Measurements from ENCODE around the gene SLC16A12. TPM values are rescaled to one million over a fixed set of nuclear protein-coding genes. Genes with fewer than 3 reads are reported as not detected.
A peak's percentile ranks its signal among the peaks of the same experiment; 100 is the strongest.

The SLC16A12 gene
- total RNA-seq, 1 donor, result under 0.01 TPM

- H4K20me1 ChIP-seq (ENCODE audit: insufficient read depth, low read length), result no peaks in the 10 kb centered on the region
- no peak for DNase-seq (ENCODE audit: insufficient read length, low spot score, missing footprints)
- no peak for TF ChIP-seq CTCF (IDR thresholded peaks at IDR 0.05; ENCODE audit: extremely low read depth, low read depth, low read length)
- peak overlapping the region; percentile 43 for H2AFZ ChIP-seq (ENCODE audit: low read length)
- H3K4me2 ChIP-seq (ENCODE audit: insufficient read depth, low read length), result no peak overlapping the region
- no peak overlapping the region for H3K4me3 ChIP-seq (ENCODE audit: insufficient read depth, low read length)
- H3K27ac ChIP-seq (ENCODE audit: low read depth, low read length), result peak overlapping the region; percentile 98
- no peaks in the 10 kb centered on the region for H3K79me2 ChIP-seq (ENCODE audit: insufficient read depth, low read length)
- H3K36me3 ChIP-seq (ENCODE audit: insufficient read depth, low read length), result no peaks in the 10 kb centered on the region
- peaks cover 53% of the 10 kb centered on the region for H3K4me1 ChIP-seq (ENCODE audit: insufficient read depth, low read length)
- H3K9me3 ChIP-seq (ENCODE audit: low read depth, low read length), result no peaks in the 10 kb centered on the region
- no peaks in the 10 kb centered on the region for H3K27me3 ChIP-seq (ENCODE audit: insufficient read depth, low read length)
These were observed 17.3 kb downstream of the SLC16A12 start for GRCh38 chr10:89518108-89518507.

GRCh38 chr10:89516149-89516832 lies 19.1 kb downstream of the SLC16A12 start:
- Histone ChIP-seq H3K4me2 (ENCODE audit: insufficient read depth, low read length) (peak overlapping the region; percentile 75), H3K4me3 (ENCODE audit: insufficient read depth, low read length) (peak overlapping the region; percentile 48), H2AFZ (ENCODE audit: low read length) (no peak overlapping the region), H3K79me2 (ENCODE audit: insufficient read depth, low read length) (no peaks in the 10 kb centered on the region), H3K27me3 (ENCODE audit: insufficient read depth, low read length) (no peaks in the 10 kb centered on the region), H4K20me1 (ENCODE audit: insufficient read depth, low read length) (no peaks in the 10 kb centered on the region), H3K36me3 (ENCODE audit: insufficient read depth, low read length) (no peaks in the 10 kb centered on the region), H3K4me1 (ENCODE audit: insufficient read depth, low read length) (peaks cover 45% of the 10 kb centered on the region), H3K27ac (ENCODE audit: low read depth, low read length) (peak overlapping the region; percentile 98), H3K9me3 (ENCODE audit: low read depth, low read length) (no peaks in the 10 kb centered on the region)
- TF ChIP-seq CTCF (IDR thresholded peaks at IDR 0.05; ENCODE audit: extremely low read depth, low read depth, low read length), result no peak
- no peak for DNase-seq (ENCODE audit: insufficient read length, low spot score, missing footprints)

GRCh38 chr10:89515031-89515841 lies 20.2 kb downstream of the SLC16A12 start:
- H3K4me2 ChIP-seq (ENCODE audit: insufficient read depth, low read length), result peak overlapping the region; percentile 75
- DNase-seq (ENCODE audit: insufficient read length, low spot score, missing footprints), result peak; percentile 89
- no peaks in the 10 kb centered on the region for H4K20me1 ChIP-seq (ENCODE audit: insufficient read depth, low read length)
- peak overlapping the region; percentile 26 for H2AFZ ChIP-seq (ENCODE audit: low read length)
- H3K27ac ChIP-seq (ENCODE audit: low read depth, low read length), result peak overlapping the region; percentile 98
- no peaks in the 10 kb centered on the region for H3K27me3 ChIP-seq (ENCODE audit: insufficient read depth, low read length)
- H3K79me2 ChIP-seq (ENCODE audit: insufficient read depth, low read length), result no peaks in the 10 kb centered on the region
- H3K4me3 ChIP-seq (ENCODE audit: insufficient read depth, low read length), result peak overlapping the region; percentile 48
- H3K36me3 ChIP-seq (ENCODE audit: insufficient read depth, low read length), result no peaks in the 10 kb centered on the region
- H3K4me1 ChIP-seq (ENCODE audit: insufficient read depth, low read length), result peaks cover 45% of the 10 kb centered on the region
- H3K9me3 ChIP-seq (ENCODE audit: low read depth, low read length), result no peaks in the 10 kb centered on the region
- TF ChIP-seq CTCF (IDR thresholded peaks at IDR 0.05; ENCODE audit: extremely low read depth, low read depth, low read length), result no peak

- Histone ChIP-seq H3K4me1 (ENCODE audit: insufficient read depth, low read length) (peaks cover 30% of the 10 kb centered on the region), H3K27ac (ENCODE audit: low read depth, low read length) (no peak overlapping the region), H3K9me3 (ENCODE audit: low read depth, low read length) (no peaks in the 10 kb centered on the region), H3K27me3 (ENCODE audit: insufficient read depth, low read length) (no peaks in the 10 kb centered on the region), H3K79me2 (ENCODE audit: insufficient read depth, low read length) (no peaks in the 10 kb centered on the region), H2AFZ (ENCODE audit: low read length) (no peak overlapping the region), H4K20me1 (ENCODE audit: insufficient read depth, low read length) (no peaks in the 10 kb centered on the region), H3K4me2 (ENCODE audit: insufficient read depth, low read length) (no peak overlapping the region), H3K4me3 (ENCODE audit: insufficient read depth, low read length) (no peak overlapping the region), H3K36me3 (ENCODE audit: insufficient read depth, low read length) (no peaks in the 10 kb centered on the region)
- no peak for DNase-seq (ENCODE audit: insufficient read length, low spot score, missing footprints)
- no peak for TF ChIP-seq CTCF (IDR thresholded peaks at IDR 0.05; ENCODE audit: extremely low read depth, low read depth, low read length)
These were observed 22.2 kb downstream of the SLC16A12 start for GRCh38 chr10:89513206-89513605.

Measured in osteoblast (primary cell).